ENCODE data around the gene BEX3. TPM values are rescaled to one million over a fixed set of nuclear protein-coding genes. Genes with fewer than 3 reads are reported as not detected.

Gene BEX3
- total RNA-seq, 1 experiment from 2014 or later: 238 TPM

DNA sequence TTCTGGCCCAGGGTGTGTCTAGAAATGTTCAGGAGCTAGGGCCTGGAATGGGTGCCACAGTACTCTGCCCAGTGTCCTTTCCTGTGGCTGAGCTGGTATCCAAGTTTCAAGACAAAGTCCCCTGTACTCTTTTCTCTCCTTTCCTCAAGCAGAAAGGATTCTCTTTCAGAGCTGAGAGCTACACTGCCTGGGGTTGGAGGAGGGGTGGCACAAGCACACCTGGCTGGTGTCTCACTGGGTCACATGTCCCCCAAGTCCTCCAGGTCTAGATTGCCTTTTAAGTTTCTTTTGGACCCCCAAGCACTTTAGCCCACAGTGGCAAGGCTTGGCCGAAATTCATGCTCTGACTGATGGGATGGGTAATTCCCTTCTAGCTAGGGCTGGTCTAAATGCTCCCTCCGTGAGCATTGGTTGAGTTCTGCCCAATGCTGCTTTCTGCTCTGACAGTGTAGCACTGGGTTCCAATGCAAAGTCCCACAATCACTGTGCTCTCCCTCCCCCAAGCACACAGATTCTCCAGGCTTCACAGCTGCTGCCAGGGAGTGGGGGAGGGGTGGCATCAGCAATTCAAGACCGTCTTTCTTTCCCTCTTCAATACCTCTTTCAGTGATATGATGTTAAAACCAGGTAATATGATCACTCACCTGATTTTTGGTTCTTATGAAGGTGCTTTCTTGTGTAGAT lies 47.8 kb downstream of the BEX3 start:
- no peaks in the 10 kb centered on the region for H3K36me3 ChIP-seq
- H3K27me3 ChIP-seq: no peaks in the 10 kb centered on the region
- H3K4me1 ChIP-seq: no peaks in the 10 kb centered on the region
- no peak overlapping the region for H3K27ac ChIP-seq
- no peak overlapping the region for H3K4me3 ChIP-seq
- no peaks in the 10 kb centered on the region for H3K9me3 ChIP-seq (replicated peaks)
- DNase-seq: peak in 1 of 2 experiments; percentile 20

Other genes with a start within 250 kb of the BEX3 start
- 34.4 and 36.5 TPM in 2 replicates for gene BEX4, start 161.4 kb upstream of the BEX3 start, total RNA-seq (2014; rRNA removed; shearing (Covaris generic))
- gene TCEAL8, start 121.4 kb upstream of the BEX3 start, total RNA-seq (2014; rRNA removed; shearing (Covaris generic)): 99.4 and 103 TPM in 2 replicates
- not detected in 2 replicates for gene TCEAL5, start 99.8 kb upstream of the BEX3 start, total RNA-seq (2014; rRNA removed; shearing (Covaris generic))
- gene BEX2, start 65.5 kb upstream of the BEX3 start, total RNA-seq (2014; rRNA removed; shearing (Covaris generic)): not detected in 2 replicates
- gene TCEAL7, start 46.3 kb upstream of the BEX3 start, total RNA-seq (2014; rRNA removed; shearing (Covaris generic)): 39.1 and 42.9 TPM in 2 replicates
- gene TCEAL9, start 20.0 kb upstream of the BEX3 start, total RNA-seq (2014; rRNA removed; shearing (Covaris generic)): 154 and 183 TPM in 2 replicates
- gene RAB40A, start 143.0 kb downstream of the BEX3 start, total RNA-seq (2014; rRNA removed; shearing (Covaris generic)): 0.04 TPM in 1 of 2 replicates, not detected in the other
- 98.4 and 112 TPM in 2 replicates for gene TCEAL4, start 209.0 kb downstream of the BEX3 start, total RNA-seq (2014; rRNA removed; shearing (Covaris generic))
- 24.1 and 26.0 TPM in 2 replicates for gene TCEAL3, start 231.4 kb downstream of the BEX3 start, total RNA-seq (2014; rRNA removed; shearing (Covaris generic))

Measured in SJCRH30 (cell line).